Mesendoderm (in vitro differentiated cells): ENCODE results near the gene HOXD12.

Experiments used
- DNase-seq: peaks from one replicate; pipeline ENCODE4 v3.0.0; 2013
- H2AK5ac ChIP-seq: 2 replicates; pipeline ENCODE4 v1.6.1; 2013; ENCODE audit warnings: low read length, inconsistent platforms
- H2BK120ac ChIP-seq: 2 replicates; pipeline ENCODE4 v1.6.1; 2013; ENCODE audit warnings: low read depth, mild to moderate bottlenecking, low read length, moderate library complexity, mixed read lengths
- H2BK15ac ChIP-seq: replicated peaks from 2 replicates; pipeline ENCODE4 v1.6.1; 2013; ENCODE audit warnings: low read depth, mild to moderate bottlenecking, moderate library complexity
- H2BK5ac ChIP-seq: 2 replicates; pipeline ENCODE4 v1.6.1; 2013; ENCODE audit warnings: low read length, inconsistent platforms
- H3K18ac ChIP-seq: 2 replicates; pipeline ENCODE4 v1.6.1; 2013; ENCODE audit warnings: mild to moderate bottlenecking, low read length, mixed read lengths
- H3K23ac ChIP-seq: one replicate; pipeline ENCODE4 v1.6.1; 2013; ENCODE audit warnings: low read length
- H3K27ac ChIP-seq: 2 replicates; pipeline ENCODE4 v1.5.1; 2013; ENCODE audit warnings: low read depth, mild to moderate bottlenecking, inconsistent platforms, low read length, moderate library complexity
- H3K27me3 ChIP-seq: 2 replicates; pipeline ENCODE4 v1.6.1; 2013; ENCODE audit warnings: low read length, control low read depth, mild to moderate bottlenecking, inconsistent platforms; ENCODE audit not compliant: insufficient read depth, poor library complexity
- H3K36me3 ChIP-seq: 2 replicates; pipeline ENCODE4 v1.6.1; 2013; ENCODE audit warnings: low read length, inconsistent platforms; ENCODE audit not compliant: control insufficient read depth, insufficient read depth
- H3K4ac ChIP-seq: one replicate; pipeline ENCODE4 v1.6.1; 2013; ENCODE audit warnings: low read depth, mild to moderate bottlenecking, low read length, moderate library complexity
- H3K4me1 ChIP-seq: 2 replicates; pipeline ENCODE4 v1.6.1; 2013; ENCODE audit warnings: low read depth, low read length, inconsistent platforms; ENCODE audit not compliant: control insufficient read depth
- H3K4me2 ChIP-seq: 2 replicates; pipeline ENCODE4 v1.6.1; 2013; ENCODE audit warnings: low read length
- H3K4me3 ChIP-seq: 2 replicates; pipeline ENCODE4 v1.5.1; 2013; ENCODE audit warnings: mild to moderate bottlenecking, low read length
- H3K56ac ChIP-seq: one replicate; pipeline ENCODE4 v1.6.1; 2013; ENCODE audit warnings: low read length
- H3K79me1 ChIP-seq: 2 replicates; pipeline ENCODE4 v1.6.1; 2013; ENCODE audit warnings: low read length, inconsistent platforms
- H3K79me2 ChIP-seq: 2 replicates; pipeline ENCODE4 v1.6.1; 2013; ENCODE audit warnings: mild to moderate bottlenecking, low read length; ENCODE audit not compliant: control insufficient read depth, insufficient read depth
- H3K9ac ChIP-seq: 2 replicates; pipeline ENCODE4 v1.6.1; 2013; ENCODE audit warnings: low read length, inconsistent platforms
- H4K5ac ChIP-seq: one replicate; pipeline ENCODE4 v1.6.1; 2013; ENCODE audit warnings: low read length
- H4K8ac ChIP-seq: one replicate; pipeline ENCODE4 v1.6.1; 2013; ENCODE audit warnings: low read depth, mild to moderate bottlenecking, control low read depth, low read length, moderate library complexity
- WGBS: extraction: QIAGEN DNeasy Blood & Tissue Kit; methylation state at CpG from one replicate; pipeline ENCODE4 v1.1.7; 2013; ENCODE audit warnings: low lambda C conversion rate, missing lambda C conversion rate; ENCODE audit not compliant: insufficient coverage; ENCODE audit errors: extremely low coverage; 5-methylcytosine and 5-hydroxymethylcytosine counted together

HOXD12 gene

GRCh38 chr2:176075481-176075880 is 24.1 kb upstream of the HOXD12 start:
- Histone ChIP-seq H3K4me2 (peak overlapping the region; percentile 26), H4K5ac (no peak overlapping the region), H4K8ac (no peak overlapping the region), H3K27ac (no peak overlapping the region), H3K4ac (no peak overlapping the region), H3K4me3 (no peak overlapping the region), H3K27me3 (peaks cover 78% of the 10 kb centered on the region), H3K79me2 (no peaks in the 10 kb centered on the region), H2BK120ac (no peak overlapping the region), H3K4me1 (peaks cover 2% of the 10 kb centered on the region), H3K23ac (no peak overlapping the region), H2BK5ac (no peak overlapping the region), H3K79me1 (no peaks in the 10 kb centered on the region), H2AK5ac (no peak overlapping the region), H2BK15ac (no peak overlapping the region), H3K9ac (no peak overlapping the region), H3K56ac (no peak overlapping the region), H3K18ac (no peak overlapping the region), H3K36me3 (no peaks in the 10 kb centered on the region)
- peak; percentile 80 for DNase-seq
- no CpG with 5 or more reads among the region's 15 CpGs for WGBS

- no peak overlapping the region for H2BK5ac ChIP-seq
Observed at GRCh38 chr2:176076063-176076462, 23.5 kb upstream of the HOXD12 start.

GRCh38 chr2:176076796-176077195 is 22.8 kb upstream of the HOXD12 start:
- no CpG with 5 or more reads among the region's 2 CpGs for WGBS
- no peak overlapping the region for H3K27ac ChIP-seq
- H3K79me2 ChIP-seq = no peaks in the 10 kb centered on the region
- no peak overlapping the region for H2BK15ac ChIP-seq
- H3K4me3 ChIP-seq = no peak overlapping the region
- H2BK5ac ChIP-seq = no peak overlapping the region
- no peaks in the 10 kb centered on the region for H3K36me3 ChIP-seq
- no peak overlapping the region for H3K18ac ChIP-seq
- no peak for DNase-seq
- H3K4ac ChIP-seq = no peak overlapping the region
- H3K56ac ChIP-seq = no peak overlapping the region
- no peak overlapping the region for H4K5ac ChIP-seq
- H2BK120ac ChIP-seq = no peak overlapping the region
- no peak overlapping the region for H3K4me2 ChIP-seq
- H3K79me1 ChIP-seq = no peaks in the 10 kb centered on the region
- peaks cover 78% of the 10 kb centered on the region for H3K27me3 ChIP-seq
- H3K23ac ChIP-seq = no peak overlapping the region
- H2AK5ac ChIP-seq = no peak overlapping the region
- no peak overlapping the region for H3K9ac ChIP-seq
- H4K8ac ChIP-seq = no peak overlapping the region
- H3K4me1 ChIP-seq = peaks cover 2% of the 10 kb centered on the region

More at GRCh38 chr2:176076063-176076462, 23.5 kb upstream of the HOXD12 start:
- no peak overlapping the region for H3K9ac ChIP-seq
- H2AK5ac ChIP-seq = no peak overlapping the region
- no peak overlapping the region for H4K8ac ChIP-seq
- H3K4me2 ChIP-seq = no peak overlapping the region
- H3K27me3 ChIP-seq = peaks cover 78% of the 10 kb centered on the region
- no peak for DNase-seq
- H3K27ac ChIP-seq = no peak overlapping the region
- no peak overlapping the region for H4K5ac ChIP-seq
- no peaks in the 10 kb centered on the region for H3K79me2 ChIP-seq
- no CpG with 5 or more reads among the region's 7 CpGs for WGBS
- peaks cover 2% of the 10 kb centered on the region for H3K4me1 ChIP-seq
- no peak overlapping the region for H3K23ac ChIP-seq
- no peak overlapping the region for H3K56ac ChIP-seq
- no peak overlapping the region for H3K4me3 ChIP-seq
- H3K79me1 ChIP-seq = no peaks in the 10 kb centered on the region
- no peak overlapping the region for H2BK15ac ChIP-seq
- no peaks in the 10 kb centered on the region for H3K36me3 ChIP-seq
- H3K18ac ChIP-seq = no peak overlapping the region
- H3K4ac ChIP-seq = no peak overlapping the region
- H2BK120ac ChIP-seq = no peak overlapping the region

GRCh38 chr2:176078541-176079284 is 20.9 kb upstream of the HOXD12 start:
- Histone ChIP-seq H2BK120ac (no peak overlapping the region), H3K4ac (no peak overlapping the region), H3K56ac (no peak overlapping the region), H3K23ac (no peak overlapping the region), H3K27ac (no peak overlapping the region), H2BK15ac (no peak overlapping the region), H3K79me2 (no peaks in the 10 kb centered on the region), H3K36me3 (no peaks in the 10 kb centered on the region), H3K79me1 (no peaks in the 10 kb centered on the region), H2AK5ac (no peak overlapping the region), H3K9ac (no peak overlapping the region), H4K8ac (no peak overlapping the region), H3K27me3 (peaks cover 79% of the 10 kb centered on the region), H3K4me3 (no peak overlapping the region), H2BK5ac (no peak overlapping the region), H3K18ac (no peak overlapping the region), H3K4me2 (peak overlapping the region; percentile 21), H4K5ac (no peak overlapping the region), H3K4me1 (peaks cover 2% of the 10 kb centered on the region)
- DNase-seq = peak; percentile 45
- WGBS = no CpG with 5 or more reads among the region's 25 CpGs

- no peak overlapping the region for H3K18ac ChIP-seq
- no peak overlapping the region for H2BK5ac ChIP-seq
- H3K4me1 ChIP-seq = peaks cover 2% of the 10 kb centered on the region
- H2BK120ac ChIP-seq = no peak overlapping the region
- H4K8ac ChIP-seq = no peak overlapping the region
- no peak overlapping the region for H2AK5ac ChIP-seq
- H3K79me2 ChIP-seq = no peaks in the 10 kb centered on the region
- H3K4me3 ChIP-seq = no peak overlapping the region
- no peak overlapping the region for H3K4ac ChIP-seq
- H4K5ac ChIP-seq = no peak overlapping the region
- no peak overlapping the region for H3K56ac ChIP-seq
- H3K4me2 ChIP-seq = peak overlapping the region; percentile 21
- H2BK15ac ChIP-seq = no peak overlapping the region
- DNase-seq = peak; percentile 46
- H3K9ac ChIP-seq = no peak overlapping the region
- H3K27me3 ChIP-seq = peaks cover 80% of the 10 kb centered on the region
- no peaks in the 10 kb centered on the region for H3K79me1 ChIP-seq
- no peak overlapping the region for H3K23ac ChIP-seq
- no peak overlapping the region for H3K27ac ChIP-seq
- no CpG with 5 or more reads among the region's 30 CpGs for WGBS
- no peaks in the 10 kb centered on the region for H3K36me3 ChIP-seq
Observed at GRCh38 chr2:176079285-176079830, 20.2 kb upstream of the HOXD12 start.
